ENCODE data around the gene ATP2B2. TPM values are rescaled to one million over a fixed set of nuclear protein-coding genes. Genes with fewer than 3 reads are reported as not detected.

The ATP2B2 gene
- total and polyA plus RNA-seq, 2 experiments from 2014 or later: 0.66 to 1.8 TPM

- TF ChIP-seq EZH2 (IDR thresholded peaks at IDR 0.05; ENCODE audit: borderline replicate concordance) (no peak), EZH2phosphoT487 (IDR thresholded peaks at IDR 0.05; ENCODE audit: low read depth, severe bottlenecking, unreplicated experiment) (no peak), CTCF (IDR thresholded peaks at IDR 0.05; ENCODE audit: poor library complexity) (no peak)
- H2AFZ ChIP-seq: no peak overlapping the region
- WGBS (ENCODE audit: low lambda C conversion rate, missing lambda C conversion rate): 62% methylated on average over 7 of the region's 7 CpGs
- no peak for DNase-seq (ENCODE audit: low spot score)
- H3K9me2 ChIP-seq (replicated peaks; ENCODE audit: insufficient read depth): no peaks in the 10 kb centered on the region
- H3K4me2 ChIP-seq: no peak overlapping the region
- H3K36me3 ChIP-seq (replicated peaks; ENCODE audit: insufficient read depth, low read depth): no peaks in the 10 kb centered on the region
- H3K79me2 ChIP-seq: no peaks in the 10 kb centered on the region
- H4K20me1 ChIP-seq (ENCODE audit: insufficient read depth, poor library complexity, severe bottlenecking): no peaks in the 10 kb centered on the region
- no peak overlapping the region for H3K27ac ChIP-seq
- no peak overlapping the region for H3K4me3 ChIP-seq
- no peaks in the 10 kb centered on the region for H3K9me3 ChIP-seq (ENCODE audit: low read depth)
- H3K27me3 ChIP-seq: peaks cover 9% of the 10 kb centered on the region
- H3K4me1 ChIP-seq (ENCODE audit: insufficient read depth): no peaks in the 10 kb centered on the region
These were observed 51.8 kb downstream of the ATP2B2 start for GRCh38 chr3:10453431-10454163.

DNA sequence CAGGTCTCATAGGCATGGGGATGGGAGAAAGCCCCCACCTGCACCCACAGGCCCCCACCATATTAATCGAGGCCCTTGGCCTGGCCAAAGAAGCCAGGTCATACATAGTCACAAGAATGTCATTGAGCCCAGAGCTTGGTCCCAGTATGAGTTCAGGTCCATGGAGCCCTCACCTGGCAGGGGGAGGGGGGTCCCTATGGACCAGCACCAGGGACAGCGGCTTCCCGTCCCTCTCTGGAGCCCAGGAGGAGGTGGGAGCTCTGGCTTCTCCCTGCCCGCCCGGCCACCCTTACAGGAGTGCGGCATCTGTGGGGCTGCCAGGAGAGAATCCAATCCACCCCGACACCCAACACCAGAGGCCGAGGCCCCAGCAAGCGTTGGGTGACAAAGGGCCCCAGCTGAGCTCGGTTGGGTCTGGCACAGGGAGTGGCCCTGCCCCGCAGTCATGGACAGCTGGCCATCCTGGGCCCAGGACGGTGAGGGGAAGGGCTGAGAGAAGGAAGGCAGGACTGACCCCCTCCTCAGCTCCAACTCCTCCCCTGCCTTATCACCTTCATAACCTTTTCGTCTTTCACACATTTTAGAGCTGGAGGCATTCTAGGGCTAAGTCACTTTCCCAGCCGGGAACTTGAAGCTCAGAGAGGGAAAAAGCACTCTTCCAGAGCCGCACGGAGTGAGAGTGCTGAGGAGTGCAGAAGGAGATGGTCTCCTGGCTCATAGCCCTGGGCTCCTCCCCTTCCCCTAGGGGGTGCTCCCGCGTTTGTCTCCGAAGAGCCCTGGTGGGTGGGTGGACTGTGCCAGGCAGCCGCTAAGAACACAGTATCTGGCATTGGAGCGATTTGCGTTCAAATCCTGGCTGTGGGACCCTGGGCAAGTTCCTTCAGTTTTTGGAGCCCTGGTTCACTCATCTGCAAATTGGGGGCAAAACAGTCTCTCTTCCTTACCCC lies 54.6 kb downstream of the ATP2B2 start:
- no peak overlapping the region for H2AFZ ChIP-seq
- H3K36me3 ChIP-seq (replicated peaks; ENCODE audit: insufficient read depth, low read depth): no peaks in the 10 kb centered on the region
- H3K9me2 ChIP-seq (replicated peaks; ENCODE audit: insufficient read depth): no peaks in the 10 kb centered on the region
- TF ChIP-seq EZH2 (IDR thresholded peaks at IDR 0.05; ENCODE audit: borderline replicate concordance) (no peak), EZH2phosphoT487 (IDR thresholded peaks at IDR 0.05; ENCODE audit: low read depth, severe bottlenecking, unreplicated experiment) (no peak), CTCF (IDR thresholded peaks at IDR 0.05; ENCODE audit: poor library complexity) (no peak)
- H3K27ac ChIP-seq: no peak overlapping the region
- no peaks in the 10 kb centered on the region for H3K4me1 ChIP-seq (ENCODE audit: insufficient read depth)
- no peaks in the 10 kb centered on the region for H4K20me1 ChIP-seq (ENCODE audit: insufficient read depth, poor library complexity, severe bottlenecking)
- no peaks in the 10 kb centered on the region for H3K79me2 ChIP-seq
- H3K9me3 ChIP-seq (ENCODE audit: low read depth): no peaks in the 10 kb centered on the region
- no peak overlapping the region for H3K4me3 ChIP-seq
- WGBS (ENCODE audit: low lambda C conversion rate, missing lambda C conversion rate): 64% methylated on average over 22 of the region's 22 CpGs
- no peak for DNase-seq (ENCODE audit: low spot score)
- H3K4me2 ChIP-seq: no peak overlapping the region
- peaks cover 16% of the 10 kb centered on the region for H3K27me3 ChIP-seq

DNA sequence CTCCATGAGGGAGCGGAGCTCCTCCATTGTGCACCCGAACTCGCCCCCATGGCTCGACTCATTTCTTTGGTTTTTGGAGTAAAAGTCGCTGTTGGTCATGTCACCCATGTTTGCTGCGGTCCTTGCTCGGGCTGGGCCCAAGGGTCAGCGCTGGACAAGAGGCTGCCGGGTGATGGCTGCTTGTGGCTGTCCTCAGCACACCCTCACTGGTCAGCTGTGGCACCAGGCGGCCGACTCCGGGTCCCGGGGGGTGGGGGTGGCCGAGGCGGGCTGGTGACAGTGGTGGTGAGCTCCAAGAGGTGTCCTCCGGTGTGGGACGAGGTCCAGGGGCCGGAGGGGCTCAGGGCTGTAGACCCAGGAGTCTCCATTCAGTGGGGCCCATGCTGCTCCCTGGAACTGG lies 56.0 kb downstream of the ATP2B2 start:
- no peaks in the 10 kb centered on the region for H3K9me2 ChIP-seq (replicated peaks; ENCODE audit: insufficient read depth)
- no peaks in the 10 kb centered on the region for H4K20me1 ChIP-seq (ENCODE audit: insufficient read depth, poor library complexity, severe bottlenecking)
- H3K27ac ChIP-seq: no peak overlapping the region
- DNase-seq (ENCODE audit: low spot score): no peak
- H3K36me3 ChIP-seq (replicated peaks; ENCODE audit: insufficient read depth, low read depth): no peaks in the 10 kb centered on the region
- no peak overlapping the region for H3K4me3 ChIP-seq
- H3K4me2 ChIP-seq: no peak overlapping the region
- 94% methylated on average over 9 of the region's 18 CpGs for WGBS (ENCODE audit: low lambda C conversion rate, missing lambda C conversion rate)
- H3K79me2 ChIP-seq: no peaks in the 10 kb centered on the region
- H2AFZ ChIP-seq: no peak overlapping the region
- H3K9me3 ChIP-seq (ENCODE audit: low read depth): no peaks in the 10 kb centered on the region
- peaks cover 20% of the 10 kb centered on the region for H3K27me3 ChIP-seq
- no peaks in the 10 kb centered on the region for H3K4me1 ChIP-seq (ENCODE audit: insufficient read depth)
- TF ChIP-seq EZH2 (IDR thresholded peaks at IDR 0.05; ENCODE audit: borderline replicate concordance) (no peak), CTCF (IDR thresholded peaks at IDR 0.05; ENCODE audit: poor library complexity) (no peak), EZH2phosphoT487 (IDR thresholded peaks at IDR 0.05; ENCODE audit: low read depth, severe bottlenecking, unreplicated experiment) (no peak)
